PC-9 (cell line): ENCODE results near the gene PNPLA7. TPM values are rescaled to one million over a fixed set of nuclear protein-coding genes. Genes with fewer than 3 reads are reported as not detected.

ENCODE experiments used
- BruUV-seq: library from RNA; stranded (reverse); fragments of 400-500 nt; replicated peaks from 2 replicates; lab custom pipeline; 2021; lab: Mats Ljungman, UMichigan
- CTCF ChIA-PET: fragments of 300-600 bp; sonication (Branson Sonifier 250); formaldehyde crosslinking; loops from one replicate; lab custom pipeline; 2022; ENCODE audit warnings: antibody characterized with exemption; lab: Charles Lee
- POLR2A ChIA-PET: fragments of 300-600 bp; sonication (Branson Sonifier 250); formaldehyde crosslinking; loops from one replicate; lab custom pipeline; 2022; ENCODE audit warnings: antibody characterized with exemption; ENCODE audit not compliant: unreplicated experiment; lab: Charles Lee
- DNase-seq, 2 experiments: peaks; one replicate each; pipeline versions ENCODE4 v3.0.0 to v3.0.0-alpha.2; 2015 to 2022; ENCODE audit warnings: mixed read lengths in 1 of 2
- H2AFZ ChIP-seq: fragments of 200-600 bp; sonication (generic); 2 replicates; pipeline ENCODE4 v1.8.1; 2017; ENCODE audit warnings: antibody characterized with exemption
- H3F3A ChIP-seq: fragments of 200-600 bp; sonication (generic); 2 replicates; pipeline ENCODE4 v1.8.1; 2017; ENCODE audit warnings: antibody characterized with exemption, mild to moderate bottlenecking, low read depth; ENCODE audit not compliant: insufficient read depth
- H3K27ac ChIP-seq: fragments of 200-600 bp; sonication (generic); 2 replicates; pipeline ENCODE4 v1.6.1; 2016; ENCODE audit warnings: mixed run types
- H3K27me3 ChIP-seq: fragments of 200-600 bp; sonication (generic); 2 replicates; pipeline ENCODE4 v1.6.1; 2016; ENCODE audit warnings: low read depth, mixed run types; ENCODE audit not compliant: insufficient read depth
- H3K36me3 ChIP-seq: fragments of 200-600 bp; sonication (generic); 2 replicates; pipeline ENCODE4 v1.6.1; 2016; ENCODE audit warnings: low read depth, mixed run types
- H3K4me1 ChIP-seq: fragments of 200-600 bp; sonication (generic); replicated peaks from 2 replicates; pipeline ENCODE4 v1.6.1; 2016; ENCODE audit warnings: mixed run types; ENCODE audit not compliant: insufficient read depth
- H3K4me2 ChIP-seq: fragments of 200-600 bp; sonication (generic); 2 replicates; pipeline ENCODE4 v1.6.1; 2017; ENCODE audit warnings: mixed run types
- H3K4me3 ChIP-seq: fragments of 200-600 bp; sonication (generic); 2 replicates; pipeline ENCODE4 v1.6.1; 2016; ENCODE audit warnings: mixed run types
- H3K79me2 ChIP-seq: fragments of 200-600 bp; sonication (generic); 2 replicates; pipeline ENCODE4 v1.6.1; 2017; ENCODE audit warnings: low read depth, mixed run types
- H3K9me2 ChIP-seq: fragments of 200-600 bp; sonication (generic); 2 replicates; pipeline ENCODE4 v1.8.1; 2017; ENCODE audit warnings: mild to moderate bottlenecking; ENCODE audit not compliant: insufficient read depth
- H3K9me3 ChIP-seq: fragments of 200-600 bp; sonication (generic); 2 replicates; pipeline ENCODE4 v1.8.1; 2016; ENCODE audit warnings: low read depth; ENCODE audit not compliant: insufficient read depth
- H4K20me1 ChIP-seq: fragments of 200-600 bp; sonication (generic); 2 replicates; pipeline ENCODE4 v1.8.1; 2017; ENCODE audit not compliant: insufficient read depth
- CTCF ChIP-seq: fragments of 200-600 bp; sonication (generic); conservative IDR thresholded peaks from 2 replicates; pipeline ENCODE4 v1.6.1; 2017; ENCODE audit warnings: mixed run types, antibody characterized with exemption, mild to moderate bottlenecking, moderate library complexity
- EZH2 ChIP-seq: fragments of 200-600 bp; sonication (generic); IDR thresholded peaks from 2 replicates; pipeline ENCODE4 v1.8.0; 2017; ENCODE audit warnings: antibody characterized with exemption, low read depth
- intact Hi-C: fragments of 100-400 bp; cut with micrococcal nuclease; formaldehyde crosslinking; loops from one replicate; pipeline ENCODE4 v1.10.0; 2022; ENCODE audit not compliant: unreplicated experiment
- total RNA-seq: library from RNA; stranded (reverse); gene quantifications from 2 replicates; pipeline ENCODE4 v1.2.3, GENCODE V29; 2021

The PNPLA7 gene
- total RNA-seq, 1 experiment from 2014 or later = 1.9 TPM

DNA sequence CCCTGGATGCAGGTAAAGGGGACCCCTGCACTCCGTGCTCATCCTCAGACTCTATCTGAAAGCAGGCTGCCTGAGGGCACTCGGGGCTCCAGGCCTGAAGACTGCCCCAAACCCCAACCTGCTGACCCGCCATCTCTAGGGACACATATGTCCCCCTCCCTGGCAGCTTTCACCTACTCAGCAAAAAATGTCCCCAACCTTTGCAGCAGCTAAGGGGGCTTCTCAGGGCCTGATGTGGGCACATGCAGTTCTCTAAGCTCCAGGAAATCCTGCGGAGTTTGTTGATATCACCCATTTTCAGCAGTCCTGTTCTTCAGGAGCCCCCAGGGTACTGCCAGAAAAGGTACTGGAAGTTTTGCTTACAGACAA, 30.7 kb upstream of the PNPLA7 start:
- H3K4me3 ChIP-seq = no peak overlapping the region
- DNase-seq = no peak
- H3K9me2 ChIP-seq = no peaks in the 10 kb centered on the region
- peaks cover 24% of the 10 kb centered on the region; the same call in 1 of the 2 replicates for H3F3A ChIP-seq
- H3K27me3 ChIP-seq = no peaks in the 10 kb centered on the region
- peaks cover 26% of the 10 kb centered on the region for H3K79me2 ChIP-seq
- BruUV-seq = no TSS peak
- ChIA-PET CTCF (interaction anchor here (0.6 kb wide), 1 partner anchor 25 kb away, joined by 3 read pairs; the partner anchor contains the start of gene ARRDC1), POLR2A (no interaction called here)
- no peak overlapping the region for H3K4me2 ChIP-seq
- intact Hi-C loops = no loop called here
- peaks cover 7% of the 10 kb centered on the region; the same call in 1 of the 2 replicates for H3K36me3 ChIP-seq
- H3K27ac ChIP-seq = no peak overlapping the region
- peaks cover 17% of the 10 kb centered on the region for H3K4me1 ChIP-seq
- H2AFZ ChIP-seq = no peak overlapping the region
- H4K20me1 ChIP-seq = peaks cover 18% of the 10 kb centered on the region
- H3K9me3 ChIP-seq = no peaks in the 10 kb centered on the region
- TF ChIP-seq CTCF (no peak), EZH2 (no peak)

GRCh38 chr9:137580209-137580953, 30.2 kb upstream of the PNPLA7 start:
- no peak for DNase-seq
- CTCF ChIA-PET = no interaction called here
- no TSS peak for BruUV-seq

GRCh38 chr9:137579259-137579604, 29.0 kb upstream of the PNPLA7 start:
- H3K9me3 ChIP-seq = no peaks in the 10 kb centered on the region
- no peak for DNase-seq
- H2AFZ ChIP-seq = no peak overlapping the region
- H4K20me1 ChIP-seq = peaks cover 25% of the 10 kb centered on the region
- peak overlapping the region; percentile 89; the same call in 1 of the 2 replicates for H3K4me3 ChIP-seq
- H3K4me2 ChIP-seq = peak overlapping the region; percentile 92
- ChIA-PET POLR2A (no interaction called here), CTCF (interaction anchor here (0.6 kb wide), 1 partner anchor 23 kb away, joined by 6 read pairs; no protein-coding TSS in a partner anchor)
- peaks cover 24% of the 10 kb centered on the region; the same call in 1 of the 2 replicates for H3F3A ChIP-seq
- H3K4me1 ChIP-seq = peaks cover 17% of the 10 kb centered on the region
- peaks cover 35% of the 10 kb centered on the region for H3K79me2 ChIP-seq
- peaks cover 15% of the 10 kb centered on the region; the same call in 1 of the 2 replicates for H3K36me3 ChIP-seq
- H3K9me2 ChIP-seq = no peaks in the 10 kb centered on the region
- TSS peak; percentile 43 for BruUV-seq
- H3K27ac ChIP-seq = no peak overlapping the region
- H3K27me3 ChIP-seq = no peaks in the 10 kb centered on the region
- intact Hi-C loops = loop anchor here (2.0 kb wide), 1 partner anchor 34 kb away; no protein-coding TSS in a partner anchor
- no peak for TF ChIP-seq EZH2
- no peak for TF ChIP-seq CTCF

More at GRCh38 chr9:137580209-137580953, 30.2 kb upstream of the PNPLA7 start:
- Histone ChIP-seq H3K27ac (no peak overlapping the region), H3K4me3 (no peak overlapping the region), H3K79me2 (peaks cover 31% of the 10 kb centered on the region), H3K4me1 (peaks cover 17% of the 10 kb centered on the region), H3K4me2 (no peak overlapping the region), H3K9me2 (no peaks in the 10 kb centered on the region), H2AFZ (no peak overlapping the region), H4K20me1 (peaks cover 24% of the 10 kb centered on the region), H3K36me3 (peaks cover 12% of the 10 kb centered on the region; the same call in 1 of the 2 replicates), H3F3A (peaks cover 24% of the 10 kb centered on the region; the same call in 1 of the 2 replicates), H3K9me3 (no peaks in the 10 kb centered on the region), H3K27me3 (no peaks in the 10 kb centered on the region)
- TF ChIP-seq CTCF (no peak), EZH2 (no peak)
- POLR2A ChIA-PET = interaction anchor here (0.8 kb wide), 1 partner anchor 98 kb away, joined by 3 read pairs; no protein-coding TSS in a partner anchor
- intact Hi-C loops = no loop called here
